Activated CD8-positive, alpha-beta memory T cell treated with anti-CD3 and anti-CD28 coated beads for 48 hours (primary cell): Measurements from ENCODE around the gene SMAD6.

Source experiments
- DNase-seq, 3 experiments: peaks; one replicate each; pipeline ENCODE4 v3.0.0-alpha.2; 2020; ENCODE audit warnings: low read depth in 2 of 3, low spot score in 2 of 3

Gene SMAD6

GRCh38 chr15:66739287-66739686 lies 37.3 kb downstream of the SMAD6 start:
- no peak for DNase-seq

- DNase-seq: no peak
Observed at GRCh38 chr15:66740802-66741201, 38.8 kb downstream of the SMAD6 start.

- no peak for DNase-seq
Observed at GRCh38 chr15:66741646-66742045, 39.6 kb downstream of the SMAD6 start.

GRCh38 chr15:66742286-66742685 lies 40.2 kb downstream of the SMAD6 start:
- DNase-seq: no peak

- no peak for DNase-seq
Observed at GRCh38 chr15:66743204-66743603, 41.2 kb downstream of the SMAD6 start.

GRCh38 chr15:66743703-66744536 lies 41.9 kb downstream of the SMAD6 start:
- DNase-seq: no peak

- no peak for DNase-seq
Observed at GRCh38 chr15:66744610-66745279, 42.7 kb downstream of the SMAD6 start.

GRCh38 chr15:66745530-66746230 lies 43.6 kb downstream of the SMAD6 start:
- DNase-seq: no peak

GRCh38 chr15:66746231-66746605 lies 44.2 kb downstream of the SMAD6 start:
- DNase-seq: no peak

- no peak for DNase-seq
Observed at GRCh38 chr15:66747223-66747622, 45.2 kb downstream of the SMAD6 start.

- no peak for DNase-seq
Observed at GRCh38 chr15:66747886-66748707, 46.1 kb downstream of the SMAD6 start.

GRCh38 chr15:66748708-66749035 lies 46.6 kb downstream of the SMAD6 start:
- DNase-seq: no peak

GRCh38 chr15:66749841-66750575 lies 48.0 kb downstream of the SMAD6 start:
- no peak for DNase-seq

GRCh38 chr15:66750609-66751008 lies 48.6 kb downstream of the SMAD6 start:
- DNase-seq: no peak

GRCh38 chr15:66751579-66751978 lies 49.5 kb downstream of the SMAD6 start:
- DNase-seq: no peak

GRCh38 chr15:66752078-66752477 lies 50.0 kb downstream of the SMAD6 start:
- DNase-seq: no peak

- no peak for DNase-seq
Observed at GRCh38 chr15:66753687-66754377, 51.8 kb downstream of the SMAD6 start.

GRCh38 chr15:66754789-66755188 lies 52.8 kb downstream of the SMAD6 start:
- no peak for DNase-seq

- no peak for DNase-seq
Observed at GRCh38 chr15:66755298-66756068, 53.4 kb downstream of the SMAD6 start.
